ENCODE results near the gene DGKQ. TPM values are rescaled to one million over a fixed set of nuclear protein-coding genes. Genes with fewer than 3 reads are reported as not detected.
A peak's percentile ranks its signal among the peaks of the same experiment; 100 is the strongest.

Gene DGKQ
- total and polyA plus RNA-seq, 9 of the 15 experiments (the other 6 are each of a cell fraction or from before 2014, with no cell fraction given), result 0.17 to 22.0 (median 5.6) TPM

DNA sequence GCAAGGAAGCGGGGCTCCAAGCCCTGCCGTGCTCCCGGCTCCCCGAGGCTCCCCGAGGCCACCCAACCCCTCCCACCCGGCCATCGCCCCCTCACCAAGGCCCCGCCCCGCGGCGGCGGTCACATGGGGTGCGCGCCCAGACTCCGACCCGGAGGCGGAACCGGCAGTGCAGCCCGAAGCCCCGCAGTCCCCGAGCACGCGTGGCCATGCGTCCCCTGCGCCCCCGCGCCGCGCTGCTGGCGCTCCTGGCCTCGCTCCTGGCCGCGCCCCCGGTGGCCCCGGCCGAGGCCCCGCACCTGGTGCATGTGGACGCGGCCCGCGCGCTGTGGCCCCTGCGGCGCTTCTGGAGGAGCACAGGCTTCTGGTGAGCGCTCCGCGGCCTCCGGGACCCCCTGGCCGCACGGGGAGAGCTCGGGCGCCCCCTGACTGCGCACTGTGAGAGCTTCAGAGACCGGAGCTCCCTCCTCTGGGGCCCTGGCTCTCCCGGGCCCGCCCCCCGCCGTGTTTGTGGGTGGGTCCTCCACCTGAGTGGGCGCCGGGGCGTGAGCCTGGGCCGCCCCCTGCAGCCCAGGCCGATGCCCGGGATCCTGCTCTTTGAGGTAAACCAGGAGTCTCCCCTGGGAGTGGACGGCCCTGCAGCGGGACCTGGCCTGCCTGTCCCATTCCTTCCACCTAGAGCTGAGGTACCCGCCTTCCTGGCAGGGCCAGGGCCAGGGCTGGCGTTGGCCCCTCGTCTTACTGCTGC lies 13.7 kb upstream of the DGKQ start, which contains the start of gene IDUA (continued):
- TF ChIP-seq SMAD2 (IDR thresholded peaks at IDR 0.05; ENCODE audit: low read depth, low read length) (no peak), ZNF253 (CRISPR knock-in tag; conservative IDR thresholded peaks at IDR 0.05) (no peak), MCM5 (IDR thresholded peaks at IDR 0.05; ENCODE audit: low read depth) (no peak), ZNF311 (CRISPR knock-in tag; IDR thresholded peaks at IDR 0.05) (no peak), ZBTB1 (CRISPR knock-in tag; IDR thresholded peaks at IDR 0.05; ENCODE audit: borderline replicate concordance, low read depth) (peak; percentile 50), CHAMP1 (IDR thresholded peaks at IDR 0.05) (no peak), TSC22D4 (tag; IDR thresholded peaks at IDR 0.05) (no peak), TBP (optimal IDR thresholded peaks at IDR 0.05; ENCODE audit: low read depth, low read length) (peak; percentile 14), ZC3H4 (CRISPR knock-in tag; IDR thresholded peaks at IDR 0.05; ENCODE audit: borderline replicate concordance) (no peak), ZFP30 (CRISPR knock-in tag; IDR thresholded peaks at IDR 0.05; ENCODE audit: borderline replicate concordance) (no peak), ZNF224 (CRISPR knock-in tag; IDR thresholded peaks at IDR 0.05) (no peak), ZFPM2 (CRISPR knock-in tag; IDR thresholded peaks at IDR 0.05) (no peak), ZNF184 (CRISPR knock-in tag; IDR thresholded peaks at IDR 0.05) (no peak), ZNF717 (CRISPR knock-in tag; IDR thresholded peaks at IDR 0.05) (no peak), BCOR (IDR thresholded peaks at IDR 0.05) (no peak), FOXP4 (CRISPR knock-in tag; IDR thresholded peaks at IDR 0.05; ENCODE audit: borderline replicate concordance) (no peak), DACH1 (IDR thresholded peaks at IDR 0.05; ENCODE audit: partially characterized antibody) (no peak)
- TF ChIP-seq, protein P1, sequence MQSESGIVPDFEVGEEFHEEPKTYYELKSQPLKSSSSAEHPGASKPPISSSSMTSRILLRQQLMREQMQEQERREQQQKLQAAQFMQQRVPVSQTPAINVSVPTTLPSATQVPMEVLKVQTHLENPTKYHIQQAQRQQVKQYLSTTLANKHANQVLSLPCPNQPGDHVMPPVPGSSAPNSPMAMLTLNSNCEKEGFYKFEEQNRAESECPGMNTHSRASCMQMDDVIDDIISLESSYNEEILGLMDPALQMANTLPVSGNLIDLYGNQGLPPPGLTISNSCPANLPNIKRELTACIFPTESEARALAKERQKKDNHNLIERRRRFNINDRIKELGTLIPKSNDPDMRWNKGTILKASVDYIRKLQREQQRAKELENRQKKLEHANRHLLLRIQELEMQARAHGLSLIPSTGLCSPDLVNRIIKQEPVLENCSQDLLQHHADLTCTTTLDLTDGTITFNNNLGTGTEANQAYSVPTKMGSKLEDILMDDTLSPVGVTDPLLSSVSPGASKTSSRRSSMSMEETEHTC (IDR thresholded peaks at IDR 0.05), result no peak
- TF ChIP-seq, protein P2, sequence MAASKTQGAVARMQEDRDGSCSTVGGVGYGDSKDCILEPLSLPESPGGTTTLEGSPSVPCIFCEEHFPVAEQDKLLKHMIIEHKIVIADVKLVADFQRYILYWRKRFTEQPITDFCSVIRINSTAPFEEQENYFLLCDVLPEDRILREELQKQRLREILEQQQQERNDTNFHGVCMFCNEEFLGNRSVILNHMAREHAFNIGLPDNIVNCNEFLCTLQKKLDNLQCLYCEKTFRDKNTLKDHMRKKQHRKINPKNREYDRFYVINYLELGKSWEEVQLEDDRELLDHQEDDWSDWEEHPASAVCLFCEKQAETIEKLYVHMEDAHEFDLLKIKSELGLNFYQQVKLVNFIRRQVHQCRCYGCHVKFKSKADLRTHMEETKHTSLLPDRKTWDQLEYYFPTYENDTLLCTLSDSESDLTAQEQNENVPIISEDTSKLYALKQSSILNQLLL (CRISPR knock-in tag; IDR thresholded peaks at IDR 0.05; ENCODE audit: borderline replicate concordance), result no peak
- TF ChIP-seq, protein P3, sequence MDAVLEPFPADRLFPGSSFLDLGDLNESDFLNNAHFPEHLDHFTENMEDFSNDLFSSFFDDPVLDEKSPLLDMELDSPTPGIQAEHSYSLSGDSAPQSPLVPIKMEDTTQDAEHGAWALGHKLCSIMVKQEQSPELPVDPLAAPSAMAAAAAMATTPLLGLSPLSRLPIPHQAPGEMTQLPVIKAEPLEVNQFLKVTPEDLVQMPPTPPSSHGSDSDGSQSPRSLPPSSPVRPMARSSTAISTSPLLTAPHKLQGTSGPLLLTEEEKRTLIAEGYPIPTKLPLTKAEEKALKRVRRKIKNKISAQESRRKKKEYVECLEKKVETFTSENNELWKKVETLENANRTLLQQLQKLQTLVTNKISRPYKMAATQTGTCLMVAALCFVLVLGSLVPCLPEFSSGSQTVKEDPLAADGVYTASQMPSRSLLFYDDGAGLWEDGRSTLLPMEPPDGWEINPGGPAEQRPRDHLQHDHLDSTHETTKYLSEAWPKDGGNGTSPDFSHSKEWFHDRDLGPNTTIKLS (IDR thresholded peaks at IDR 0.05; ENCODE audit: borderline replicate concordance, low read depth), result peak; percentile 66; the same call in 1 of the 2 replicates
